Retinal pigment epithelial cell (primary cell): ENCODE measurements around the gene NF2.

ENCODE experiments used
- DNase-seq: peaks from one replicate; pipeline ENCODE4 v3.0.0-alpha.2; 2010; ENCODE audit warnings: low read depth
- H3K4me3 ChIP-seq: 2 replicates; pipeline ENCODE4 v1.5.1; 2011; ENCODE audit warnings: mild to moderate bottlenecking, low read length, control low read depth, moderate library complexity
- CTCF ChIP-seq: conservative IDR thresholded peaks from 2 replicates; pipeline ENCODE4 v1.5.1; 2011; ENCODE audit warnings: low read depth, low read length, control low read depth, inconsistent platforms

The NF2 gene

GRCh38 chr22:29729161-29729560 lies 125.7 kb downstream of the NF2 start:
- no peak for DNase-seq
- no peak overlapping the region for H3K4me3 ChIP-seq
- no peak for TF ChIP-seq CTCF

- no peak overlapping the region for H3K4me3 ChIP-seq
- DNase-seq = no peak
- TF ChIP-seq CTCF = no peak
Observed at GRCh38 chr22:29731058-29731850, 127.8 kb downstream of the NF2 start.

- DNase-seq = no peak
- H3K4me3 ChIP-seq = no peak overlapping the region
- no peak for TF ChIP-seq CTCF
Observed at GRCh38 chr22:29732883-29733282, 129.4 kb downstream of the NF2 start.

GRCh38 chr22:29733362-29734201 lies 130.1 kb downstream of the NF2 start:
- no peak for TF ChIP-seq CTCF
- H3K4me3 ChIP-seq = no peak overlapping the region
- DNase-seq = no peak

DNA sequence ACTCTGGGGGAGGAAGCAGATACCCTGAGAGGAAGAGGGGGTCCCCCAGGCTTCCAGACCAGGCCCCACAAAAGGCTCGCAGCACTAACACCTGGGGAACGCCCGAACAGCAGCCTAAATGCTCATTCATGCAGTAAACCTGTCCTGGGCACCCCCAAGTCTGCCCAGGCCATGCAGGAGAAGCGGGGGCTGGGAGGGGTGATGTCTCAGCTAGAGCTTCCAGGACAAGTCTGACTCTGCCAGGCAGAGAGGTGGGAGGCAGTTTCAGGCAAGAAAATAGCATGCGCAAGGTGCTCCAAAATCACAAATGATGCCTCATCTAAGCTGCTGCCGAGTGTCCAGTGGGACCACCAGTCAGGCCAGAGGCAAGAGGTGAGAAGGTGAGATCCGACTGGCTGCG lies 131.0 kb downstream of the NF2 start:
- TF ChIP-seq CTCF = no peak
- H3K4me3 ChIP-seq = no peak overlapping the region
- no peak for DNase-seq

DNA sequence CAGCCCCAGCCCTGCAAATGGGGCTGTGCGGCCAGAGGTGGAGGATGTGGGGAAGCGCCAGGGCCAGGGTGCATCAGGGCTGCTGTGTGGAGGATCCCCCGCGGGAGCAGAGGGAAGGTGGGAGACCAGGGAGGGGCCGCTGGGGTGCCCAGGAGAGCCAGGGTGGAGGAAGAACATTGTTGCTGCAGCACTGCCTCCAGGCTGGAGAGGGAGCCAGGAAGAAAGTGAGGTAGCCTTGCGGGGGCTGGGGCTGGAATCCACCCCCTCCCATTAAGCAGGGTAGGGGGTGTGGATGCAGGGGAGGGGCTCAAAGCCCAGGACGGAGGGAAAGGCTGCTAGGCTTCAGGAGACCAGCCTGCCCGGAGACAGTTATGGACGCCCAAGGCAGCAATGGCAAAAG lies 131.4 kb downstream of the NF2 start:
- TF ChIP-seq CTCF = no peak
- DNase-seq = no peak

More for the DNA sequence above, 131.4 kb downstream of the NF2 start:
- no peak overlapping the region for H3K4me3 ChIP-seq
